Uterus (tissue), 2 donors: ENCODE data around the gene OTOG.

Experiments used
- CTCF ChIP-seq, 4 experiments: fragments of 200-600 bp in 2 of 4; fragments of 450-650 bp in 2 of 4; sonication (generic) in 2 of 4; IDR thresholded peaks; one replicate each; pipeline ENCODE4 v1.5.1; 2016 to 2019; ENCODE audit warnings: antibody characterized with exemption in 4 of 4, mild to moderate bottlenecking in 2 of 4, moderate library complexity in 1 of 4
- POLR2A ChIP-seq, 2 donors: fragments of 450-650 bp; IDR thresholded peaks; one replicate each; pipeline ENCODE4 v1.6.1; 2016; ENCODE audit warnings: antibody characterized with exemption in 2 of 2, mild to moderate bottlenecking in 1 of 2, moderate library complexity in 1 of 2

GRCh38 chr11:17543574-17544180, 3.4 kb upstream of the OTOG start:
- TF ChIP-seq POLR2A (IDR thresholded peaks at IDR 0.05), result no peak
- no peak for TF ChIP-seq CTCF (IDR thresholded peaks at IDR 0.05)
